B cell (primary cell): ENCODE measurements around the gene GPRASP1.

Experiments used
- EZH2 ChIP-seq: IDR thresholded peaks from 2 replicates; pipeline ENCODE4 v1.6.1; 2012; ENCODE audit warnings: borderline replicate concordance, low read depth, mild to moderate bottlenecking, moderate library complexity, low read length; ENCODE audit not compliant: insufficient read depth, poor library complexity, severe bottlenecking
- TF ChIP-seq, protein P1 (sequence below): fragments of 200-600 bp; IDR thresholded peaks from one replicate; pipeline ENCODE4 v1.8.0; 2022; ENCODE audit warnings: antibody characterized with exemption, mild to moderate bottlenecking

DNA sequence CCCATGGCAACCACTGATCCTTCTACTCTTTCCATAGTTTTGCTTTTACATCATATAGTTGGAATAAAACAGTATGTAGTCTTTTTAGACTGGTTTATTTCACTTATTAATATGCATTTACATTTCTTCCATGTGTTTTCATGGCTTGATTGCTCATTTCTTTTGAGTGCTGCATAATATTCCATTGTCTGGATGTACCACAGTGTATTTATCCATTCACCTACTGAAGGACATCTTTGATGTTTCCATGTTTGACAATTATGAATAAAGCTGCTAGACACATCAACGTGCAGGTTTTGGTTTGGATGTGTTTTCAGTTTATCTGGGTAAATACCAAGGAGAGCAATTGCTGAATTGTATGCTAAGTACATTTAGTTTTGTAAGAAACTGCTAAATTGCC lies 13.7 kb upstream of the GPRASP1 start:
- TF ChIP-seq, protein P1, sequence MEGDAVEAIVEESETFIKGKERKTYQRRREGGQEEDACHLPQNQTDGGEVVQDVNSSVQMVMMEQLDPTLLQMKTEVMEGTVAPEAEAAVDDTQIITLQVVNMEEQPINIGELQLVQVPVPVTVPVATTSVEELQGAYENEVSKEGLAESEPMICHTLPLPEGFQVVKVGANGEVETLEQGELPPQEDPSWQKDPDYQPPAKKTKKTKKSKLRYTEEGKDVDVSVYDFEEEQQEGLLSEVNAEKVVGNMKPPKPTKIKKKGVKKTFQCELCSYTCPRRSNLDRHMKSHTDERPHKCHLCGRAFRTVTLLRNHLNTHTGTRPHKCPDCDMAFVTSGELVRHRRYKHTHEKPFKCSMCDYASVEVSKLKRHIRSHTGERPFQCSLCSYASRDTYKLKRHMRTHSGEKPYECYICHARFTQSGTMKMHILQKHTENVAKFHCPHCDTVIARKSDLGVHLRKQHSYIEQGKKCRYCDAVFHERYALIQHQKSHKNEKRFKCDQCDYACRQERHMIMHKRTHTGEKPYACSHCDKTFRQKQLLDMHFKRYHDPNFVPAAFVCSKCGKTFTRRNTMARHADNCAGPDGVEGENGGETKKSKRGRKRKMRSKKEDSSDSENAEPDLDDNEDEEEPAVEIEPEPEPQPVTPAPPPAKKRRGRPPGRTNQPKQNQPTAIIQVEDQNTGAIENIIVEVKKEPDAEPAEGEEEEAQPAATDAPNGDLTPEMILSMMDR = no peak
- TF ChIP-seq EZH2 = no peak
